Measurements from ENCODE around the gene CTTNBP2. TPM values are rescaled to one million over a fixed set of nuclear protein-coding genes. Genes with fewer than 3 reads are reported as not detected.

Gene CTTNBP2
- total RNA-seq, 3 donors from 2014 or later (not counting 1 experiment from before 2014, with no cell fraction given): 0.10 TPM; not detected in 2

- no peaks in the 10 kb centered on the region for H3K27me3 ChIP-seq (ENCODE audit: control insufficient read depth, insufficient read depth, low read length)
- Mint-ChIP-seq H3K4me3 (no peak overlapping the region), H3K36me3 (no peaks in the 10 kb centered on the region), H3K27me3 (ENCODE audit: low read depth in 2 of 2) (no peaks in the 10 kb centered on the region), H3K9me3 (peaks cover 0 to 3% of the 10 kb centered on the region in 2 donors), H3K27ac (no peak overlapping the region), H3K4me1 (no peaks in the 10 kb centered on the region)
- DNase-seq (no peak), ATAC-seq (no peak)
- intact Hi-C loops (cut with micrococcal nuclease): no loop called here
- no peaks in the 10 kb centered on the region for H3K4me1 ChIP-seq (ENCODE audit: control insufficient read depth, insufficient read depth, low read length)
- no peaks in the 10 kb centered on the region for H3K36me3 ChIP-seq (ENCODE audit: control insufficient read depth, insufficient read depth, low read length)
- no CpG with 5 or more reads among the region's 3 CpGs for WGBS (ENCODE audit: insufficient coverage)
- TF ChIP-seq, protein P1, sequence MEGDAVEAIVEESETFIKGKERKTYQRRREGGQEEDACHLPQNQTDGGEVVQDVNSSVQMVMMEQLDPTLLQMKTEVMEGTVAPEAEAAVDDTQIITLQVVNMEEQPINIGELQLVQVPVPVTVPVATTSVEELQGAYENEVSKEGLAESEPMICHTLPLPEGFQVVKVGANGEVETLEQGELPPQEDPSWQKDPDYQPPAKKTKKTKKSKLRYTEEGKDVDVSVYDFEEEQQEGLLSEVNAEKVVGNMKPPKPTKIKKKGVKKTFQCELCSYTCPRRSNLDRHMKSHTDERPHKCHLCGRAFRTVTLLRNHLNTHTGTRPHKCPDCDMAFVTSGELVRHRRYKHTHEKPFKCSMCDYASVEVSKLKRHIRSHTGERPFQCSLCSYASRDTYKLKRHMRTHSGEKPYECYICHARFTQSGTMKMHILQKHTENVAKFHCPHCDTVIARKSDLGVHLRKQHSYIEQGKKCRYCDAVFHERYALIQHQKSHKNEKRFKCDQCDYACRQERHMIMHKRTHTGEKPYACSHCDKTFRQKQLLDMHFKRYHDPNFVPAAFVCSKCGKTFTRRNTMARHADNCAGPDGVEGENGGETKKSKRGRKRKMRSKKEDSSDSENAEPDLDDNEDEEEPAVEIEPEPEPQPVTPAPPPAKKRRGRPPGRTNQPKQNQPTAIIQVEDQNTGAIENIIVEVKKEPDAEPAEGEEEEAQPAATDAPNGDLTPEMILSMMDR (IDR thresholded peaks at IDR 0.05): no peak
- no peak overlapping the region for H3K4me3 ChIP-seq (ENCODE audit: low read length)
- H3K27ac ChIP-seq (ENCODE audit: low read length): no peak overlapping the region
- H3K9me3 ChIP-seq (ENCODE audit: control insufficient read depth, insufficient read depth, low read length): no peaks in the 10 kb centered on the region
These were observed 63.3 kb downstream of the CTTNBP2 start for GRCh38 chr7:117809958-117810357.

- TF ChIP-seq, protein P1 (IDR thresholded peaks at IDR 0.05): no peak
- no peak for ATAC-seq
- no peaks in the 10 kb centered on the region for H3K9me3 ChIP-seq (ENCODE audit: control insufficient read depth, insufficient read depth, low read length)
These were observed 64.1 kb downstream of the CTTNBP2 start for GRCh38 chr7:117808910-117809705.

DNA sequence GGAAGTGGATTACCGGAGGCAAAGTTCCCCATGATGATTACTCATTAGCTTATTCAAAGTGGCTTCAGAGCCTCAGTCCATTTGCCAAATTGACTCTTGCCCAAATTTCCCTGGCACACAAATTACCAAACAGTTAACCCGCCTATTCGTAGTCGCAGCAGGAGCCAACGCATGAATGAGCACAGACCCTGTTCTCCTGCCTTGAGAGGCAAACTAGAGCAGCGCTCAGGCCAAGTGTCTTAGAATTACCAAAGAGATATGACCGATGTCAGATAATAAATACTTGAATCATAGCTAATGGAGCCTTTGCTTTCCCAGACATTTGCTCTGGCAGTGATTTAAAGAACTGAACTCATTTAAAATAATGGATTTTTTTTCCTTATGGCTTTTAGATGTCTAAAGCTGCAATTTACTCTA is 64.9 kb downstream of the CTTNBP2 start:
- ATAC-seq (no peak), DNase-seq (no peak)
- Histone ChIP-seq H3K9me3 (ENCODE audit: control insufficient read depth, insufficient read depth, low read length) (no peaks in the 10 kb centered on the region), H3K4me3 (ENCODE audit: low read length) (no peak overlapping the region), H3K27me3 (ENCODE audit: control insufficient read depth, insufficient read depth, low read length) (no peaks in the 10 kb centered on the region), H3K4me1 (ENCODE audit: control insufficient read depth, insufficient read depth, low read length) (no peaks in the 10 kb centered on the region), H3K36me3 (ENCODE audit: control insufficient read depth, insufficient read depth, low read length) (no peaks in the 10 kb centered on the region), H3K27ac (ENCODE audit: low read length) (no peak overlapping the region)
- TF ChIP-seq, protein P1 (IDR thresholded peaks at IDR 0.05): no peak
- intact Hi-C loops (cut with micrococcal nuclease): no loop called here
- H3K4me3 Mint-ChIP-seq: no peak overlapping the region
- no peak overlapping the region for H3K27ac Mint-ChIP-seq
- H3K4me1 Mint-ChIP-seq: no peaks in the 10 kb centered on the region
- no peaks in the 10 kb centered on the region for H3K36me3 Mint-ChIP-seq
- H3K27me3 Mint-ChIP-seq (ENCODE audit: low read depth in 2 of 2): no peaks in the 10 kb centered on the region
- peaks cover 0 to 3% of the 10 kb centered on the region in 2 donors for H3K9me3 Mint-ChIP-seq
- 88% methylated on average over 7 of the region's 7 CpGs for WGBS (ENCODE audit: insufficient coverage)

More at GRCh38 chr7:117808910-117809705, 64.1 kb downstream of the CTTNBP2 start:
- Mint-ChIP-seq H3K4me1 (no peaks in the 10 kb centered on the region), H3K27ac (no peak overlapping the region), H3K4me3 (no peak overlapping the region), H3K9me3 (peaks cover 0 to 3% of the 10 kb centered on the region in 2 donors), H3K27me3 (ENCODE audit: low read depth in 2 of 2) (no peaks in the 10 kb centered on the region), H3K36me3 (no peaks in the 10 kb centered on the region)
- Histone ChIP-seq H3K27me3 (ENCODE audit: control insufficient read depth, insufficient read depth, low read length) (no peaks in the 10 kb centered on the region), H3K4me1 (ENCODE audit: control insufficient read depth, insufficient read depth, low read length) (no peaks in the 10 kb centered on the region), H3K4me3 (ENCODE audit: low read length) (no peak overlapping the region), H3K27ac (ENCODE audit: low read length) (no peak overlapping the region), H3K36me3 (ENCODE audit: control insufficient read depth, insufficient read depth, low read length) (no peaks in the 10 kb centered on the region)
- no peak for DNase-seq
- 79% methylated on average over 1 of the region's 2 CpGs for WGBS (ENCODE audit: insufficient coverage)
- intact Hi-C loops (cut with micrococcal nuclease): no loop called here

Data from natural killer cell (primary cell).